ENCODE measurements around the gene DICER1.

Gene DICER1

GRCh38 chr14:95057147-95057546 lies 100.2 kb downstream of the DICER1 start:
- DNase-seq = no peak

GRCh38 chr14:95056476-95056875 lies 100.9 kb downstream of the DICER1 start:
- DNase-seq = no peak

GRCh38 chr14:95055318-95055717 lies 102.0 kb downstream of the DICER1 start:
- no peak for DNase-seq

- no peak for DNase-seq
These were observed 102.7 kb downstream of the DICER1 start for GRCh38 chr14:95054346-95055280.

GRCh38 chr14:95052016-95052585 lies 105.2 kb downstream of the DICER1 start:
- DNase-seq = no peak

GRCh38 chr14:95049952-95050351 lies 107.4 kb downstream of the DICER1 start:
- no peak for DNase-seq

GRCh38 chr14:95048771-95049312 lies 108.5 kb downstream of the DICER1 start:
- DNase-seq = no peak

GRCh38 chr14:95047754-95048153 lies 109.6 kb downstream of the DICER1 start:
- DNase-seq = no peak

GRCh38 chr14:95046711-95047681 lies 110.3 kb downstream of the DICER1 start:
- peak; percentile 46 for DNase-seq

- DNase-seq = peak; percentile 41
These were observed 111.4 kb downstream of the DICER1 start for GRCh38 chr14:95045836-95046430.

- DNase-seq = peak; percentile 48
These were observed 112.1 kb downstream of the DICER1 start for GRCh38 chr14:95045106-95045701.

GRCh38 chr14:95044463-95045105 lies 112.7 kb downstream of the DICER1 start:
- DNase-seq = peak; percentile 44

GRCh38 chr14:95043732-95044462 lies 113.4 kb downstream of the DICER1 start:
- DNase-seq = peak; percentile 21

- DNase-seq = peak; percentile 21
These were observed 114.0 kb downstream of the DICER1 start for GRCh38 chr14:95043314-95043713.

- DNase-seq = peak; percentile 40
These were observed 115.8 kb downstream of the DICER1 start for GRCh38 chr14:95041477-95042020.

- DNase-seq = peak; percentile 21
These were observed 116.4 kb downstream of the DICER1 start for GRCh38 chr14:95040708-95041476.

GRCh38 chr14:95039993-95040348 lies 117.4 kb downstream of the DICER1 start:
- peak; percentile 42 for DNase-seq

- peak; percentile 36 for DNase-seq
These were observed 117.9 kb downstream of the DICER1 start for GRCh38 chr14:95039259-95039992.
